Large intestine (tissue), 12 donors: ENCODE measurements around the gene MBTD1. TPM values are rescaled to one million over a fixed set of nuclear protein-coding genes. Genes with fewer than 3 reads are reported as not detected.
"Not testable (repeated sequence)": the region's sequence is repeated elsewhere in the genome, so short reads cannot be mapped to it uniquely, and the experiment has no call there.

Experiments
- DNase-seq, 2 donors: peaks; one replicate each; pipeline versions ENCODE4 v3.0.0 to v3.0.0-alpha.2; 2013
- H3K27ac ChIP-seq: one replicate; pipeline ENCODE4 v1.5.1; 2013; ENCODE audit warnings: low read length
- H3K27me3 ChIP-seq: 2 replicates; pipeline ENCODE4 v1.6.1; 2013; ENCODE audit warnings: low read length; ENCODE audit not compliant: control insufficient read depth, insufficient read depth
- H3K36me3 ChIP-seq: 2 replicates; pipeline ENCODE4 v1.6.1; 2013; ENCODE audit warnings: low read length; ENCODE audit not compliant: control insufficient read depth, insufficient read depth
- H3K4me1 ChIP-seq: one replicate; pipeline ENCODE4 v1.6.1; 2013; ENCODE audit warnings: low read length; ENCODE audit not compliant: control insufficient read depth, insufficient read depth
- H3K4me3 ChIP-seq: one replicate; pipeline ENCODE4 v1.5.1; 2013; ENCODE audit warnings: low read length
- H3K9me3 ChIP-seq: one replicate; pipeline ENCODE4 v1.6.1; 2013; ENCODE audit warnings: mild to moderate bottlenecking, low read depth, low read length, moderate library complexity; ENCODE audit not compliant: control insufficient read depth
- WGBS: methylation state at CpG from one replicate; pipeline ENCODE4 v1.1.5; 2013; ENCODE audit warnings: low lambda C conversion rate; ENCODE audit not compliant: insufficient coverage; 5-methylcytosine and 5-hydroxymethylcytosine counted together
- long read RNA-seq, 11 donors: transcript quantifications; one replicate each; lab custom pipeline, GENCODE V29; 2026
- polyA plus RNA-seq: library from polyadenylated mRNA; unstranded; fragments of 120-200 nt; gene quantifications from one replicate; pipeline ENCODE4 v1.2.1, GENCODE V29; 2013

The MBTD1 gene
- 28.0 TPM for polyA plus RNA-seq
- long read RNA-seq, donor 1 = 0 reads
- long read RNA-seq, donor 2, partial matches to known transcripts = 70 of 100 reads
- long read RNA-seq, donor 2, other reads (novel, unspliced or antisense) = 30 of 100 reads
- long read RNA-seq, donor 3 = 0 reads
- long read RNA-seq, donor 4 = 0 reads
- long read RNA-seq, donor 5 = 0 reads
- long read RNA-seq, donor 6, partial matches to known transcripts = 43 of 75 reads
- long read RNA-seq, donor 6, other reads (novel, unspliced or antisense) = 32 of 75 reads
- long read RNA-seq, donor 7 = 0 reads
- long read RNA-seq, donor 8, full-length matches to known transcripts = 1 of 1 reads
- long read RNA-seq, donor 8, partial matches to known transcripts = 0 of 1 reads
- long read RNA-seq, donor 8, other reads (novel, unspliced or antisense) = 0 of 1 reads
- long read RNA-seq, donor 9, partial matches to known transcripts = 25 of 46 reads
- long read RNA-seq, donor 9, other reads (novel, unspliced or antisense) = 21 of 46 reads
- long read RNA-seq, donor 10, partial matches to known transcripts = 39 of 68 reads
- long read RNA-seq, donor 10, other reads (novel, unspliced or antisense) = 29 of 68 reads
- long read RNA-seq, donor 11, partial matches to known transcripts = 12 of 30 reads
- long read RNA-seq, donor 11, other reads (novel, unspliced or antisense) = 18 of 30 reads

DNA sequence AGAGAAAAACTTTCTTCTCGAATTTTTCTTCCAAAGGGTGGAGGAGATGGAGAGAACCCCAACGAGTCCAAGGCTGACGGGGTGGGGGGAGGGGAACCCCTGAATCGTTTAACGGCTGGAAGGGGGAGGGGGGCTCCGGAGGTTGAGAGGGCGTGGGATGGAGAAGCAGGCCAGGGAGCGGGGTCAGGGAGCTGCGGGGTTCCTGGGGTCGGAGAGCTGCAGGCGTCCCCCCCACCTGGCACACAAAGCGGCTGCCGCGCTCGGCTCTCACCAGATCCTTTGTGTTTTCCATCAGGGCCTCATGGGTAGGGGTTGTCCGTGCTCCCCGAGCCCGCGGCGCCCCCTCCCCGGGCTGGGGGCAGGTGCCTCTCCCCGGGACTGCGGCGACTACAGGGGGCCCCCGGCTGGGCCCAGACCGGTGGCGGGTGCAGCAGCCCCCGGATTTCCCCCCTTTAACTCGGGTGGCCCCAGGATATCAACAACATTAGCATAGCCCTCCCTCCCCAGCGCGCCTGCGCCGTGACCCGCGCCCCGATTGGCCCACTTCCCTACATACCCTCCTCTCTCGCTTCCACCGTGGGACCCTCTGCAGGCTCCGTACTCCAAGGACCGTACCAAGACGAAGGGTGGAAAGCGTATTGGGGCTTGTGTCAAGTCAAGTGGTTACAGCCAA, at the start of gene MBTD1:
MBTD1 (minus strand) TSS at position 486 of the 673 bp plus-strand sequence. CDS start 34,888 bp downstream, outside the sequence.
- peaks cover 19% of the 10 kb centered on the region for H3K36me3 ChIP-seq
- DNase-seq = peak in 1 of 2 donors; percentile 97
- H3K4me1 ChIP-seq = peaks cover 13% of the 10 kb centered on the region
- H3K9me3 ChIP-seq = no peaks in the 10 kb centered on the region
- no peaks in the 10 kb centered on the region for H3K27me3 ChIP-seq
- H3K27ac ChIP-seq = peak within 1 kb of the TSS; percentile 100
- H3K4me3 ChIP-seq = peak within 1 kb of the TSS; percentile 92
- 0% methylated on average over 5 of the region's 42 CpGs for WGBS

DNA sequence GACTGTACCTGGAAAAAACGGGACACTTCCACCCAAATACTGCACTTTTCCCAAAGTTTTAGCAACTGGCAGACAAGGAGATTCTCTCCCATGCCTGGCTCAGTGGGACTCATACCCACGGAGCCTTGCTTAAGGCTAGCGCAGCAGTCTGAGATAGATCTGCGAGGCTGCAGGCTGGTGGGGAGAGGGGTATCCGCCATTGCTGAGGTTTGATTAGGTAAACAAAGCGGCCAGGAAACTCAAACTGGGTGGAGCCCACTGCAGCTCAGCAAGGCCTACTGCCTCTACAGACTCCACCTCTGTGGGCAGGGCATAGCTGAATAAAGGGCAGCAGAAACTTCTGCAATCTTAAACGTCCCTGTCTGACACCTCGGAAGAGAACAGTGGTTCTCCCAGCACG, 45.3 kb upstream of the MBTD1 start:
- no peak for DNase-seq
- peaks cover 2% of the 10 kb centered on the region for H3K36me3 ChIP-seq
- no peak overlapping the region for H3K27ac ChIP-seq
- H3K4me1 ChIP-seq = no peaks in the 10 kb centered on the region
- H3K9me3 ChIP-seq = no peaks in the 10 kb centered on the region
- WGBS = no CpG with 5 or more reads among the region's 9 CpGs
- H3K27me3 ChIP-seq = no peaks in the 10 kb centered on the region
- no peak overlapping the region for H3K4me3 ChIP-seq

GRCh38 chr17:51299859-51300258, 40.0 kb upstream of the MBTD1 start:
- H3K4me3 ChIP-seq = no peak overlapping the region
- no peaks in the 10 kb centered on the region for H3K9me3 ChIP-seq
- no peak overlapping the region for H3K27ac ChIP-seq
- no CpG with 5 or more reads among the region's 4 CpGs for WGBS
- no peaks in the 10 kb centered on the region for H3K4me1 ChIP-seq
- peaks cover 20% of the 10 kb centered on the region for H3K36me3 ChIP-seq
- DNase-seq = no peak
- H3K27me3 ChIP-seq = no peaks in the 10 kb centered on the region

DNA sequence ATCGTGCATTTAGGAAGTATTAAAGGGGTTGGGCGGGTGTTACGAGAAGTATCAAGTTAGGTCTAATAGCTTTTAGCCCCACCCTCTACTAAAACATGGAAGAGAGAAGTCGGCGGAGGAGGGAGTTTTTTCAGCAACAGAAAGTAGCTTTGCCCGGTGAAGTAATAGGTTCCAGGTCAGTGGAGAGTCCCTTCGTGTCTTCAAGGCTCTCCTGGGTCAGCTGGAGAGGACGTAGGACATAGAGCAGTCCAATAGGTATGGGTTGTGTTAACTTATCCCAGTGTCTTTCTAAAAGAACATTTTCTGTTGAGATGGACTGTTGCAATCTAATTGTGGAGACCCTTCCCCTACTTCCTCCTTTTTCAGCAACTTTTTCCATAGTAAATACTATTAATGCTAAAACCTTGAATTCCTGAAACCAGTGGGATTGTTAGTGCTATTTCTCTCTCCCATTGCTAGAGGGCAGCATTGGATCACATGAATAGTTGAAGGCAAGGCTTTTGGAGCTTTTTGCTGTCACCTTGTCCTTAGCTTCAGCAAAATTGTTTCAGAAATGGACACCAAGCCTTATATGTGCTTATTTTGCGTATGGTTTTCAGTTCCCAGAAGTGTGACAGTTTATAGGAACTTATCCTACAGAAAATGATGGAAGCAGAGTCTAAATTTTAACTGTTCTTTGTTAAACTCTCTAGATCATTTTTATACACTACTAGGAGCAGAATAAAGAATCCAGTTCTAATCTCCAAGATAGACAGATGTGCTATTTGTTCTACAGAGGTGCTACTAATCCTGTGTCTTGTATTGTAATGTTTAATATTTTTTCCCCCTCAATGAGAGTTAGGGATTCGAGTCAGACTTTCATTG, 38.9 kb upstream of the MBTD1 start:
- no CpG with 5 or more reads among the region's 10 CpGs for WGBS
- Histone ChIP-seq H3K4me1 (no peaks in the 10 kb centered on the region), H3K4me3 (no peak overlapping the region), H3K27ac (no peak overlapping the region), H3K9me3 (no peaks in the 10 kb centered on the region), H3K27me3 (no peaks in the 10 kb centered on the region), H3K36me3 (peaks cover 20% of the 10 kb centered on the region)
- peak in 1 of 2 donors; percentile 12 for DNase-seq

DNA sequence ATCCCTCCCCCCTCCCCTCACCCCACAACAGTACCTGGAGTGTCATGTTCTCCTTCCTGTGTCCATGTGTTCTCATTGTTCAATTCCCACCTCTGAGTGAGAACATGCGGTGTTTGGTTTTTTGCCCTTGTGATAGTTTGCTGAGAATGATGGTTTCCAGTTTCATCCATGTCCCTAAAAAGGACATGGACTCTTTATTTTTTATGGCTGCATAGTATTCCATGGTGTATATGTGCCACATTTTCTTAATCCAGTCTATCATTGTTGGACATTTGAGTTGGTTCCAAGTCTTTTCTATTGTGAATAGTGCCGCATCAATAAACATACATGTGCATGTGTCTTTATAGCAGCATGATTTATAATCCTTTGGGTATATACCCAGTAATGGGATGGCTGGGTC, 34.5 kb upstream of the MBTD1 start:
- not testable (repeated sequence) for DNase-seq, H3K27ac ChIP-seq, H3K4me1 ChIP-seq, H3K9me3 ChIP-seq, H3K4me3 ChIP-seq, H3K27me3 ChIP-seq
- WGBS = no CpG with 5 or more reads among the region's 2 CpGs
- H3K36me3 ChIP-seq = peaks cover 42% of the 10 kb centered on the region

- H3K4me3 ChIP-seq = no peak overlapping the region
- no peaks in the 10 kb centered on the region for H3K4me1 ChIP-seq
- H3K27me3 ChIP-seq = no peaks in the 10 kb centered on the region
- DNase-seq = no peak
- no peaks in the 10 kb centered on the region for H3K9me3 ChIP-seq
- WGBS = 56% methylated on average over 2 of the region's 2 CpGs
- no peak overlapping the region for H3K27ac ChIP-seq
- peaks cover 56% of the 10 kb centered on the region for H3K36me3 ChIP-seq
Measured at GRCh38 chr17:51289696-51290111, 29.9 kb upstream of the MBTD1 start.

- peaks cover 61% of the 10 kb centered on the region for H3K36me3 ChIP-seq
Measured at GRCh38 chr17:51287412-51287811, 27.6 kb upstream of the MBTD1 start.

DNA sequence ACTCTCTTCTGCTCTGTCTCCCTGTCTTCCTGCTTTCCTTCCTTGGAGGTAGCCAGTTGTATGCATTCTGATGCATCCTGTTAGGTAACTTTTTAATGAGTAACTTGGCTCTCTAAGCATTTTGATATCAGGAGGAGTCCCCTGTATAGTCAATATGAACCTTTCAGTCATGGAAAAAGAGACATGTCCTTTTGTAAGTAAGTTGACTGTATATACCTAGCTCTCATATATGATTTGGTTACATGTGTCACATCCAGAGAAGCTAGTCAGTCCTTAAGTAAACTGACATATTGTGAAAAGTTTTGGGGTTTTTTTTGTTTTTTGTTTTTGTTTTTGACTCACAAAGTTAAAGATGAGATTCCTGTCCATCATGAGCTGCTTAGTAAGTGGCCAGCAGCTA, 19.3 kb upstream of the MBTD1 start:
- Histone ChIP-seq H3K4me3 (no peak overlapping the region), H3K36me3 (peaks cover 70% of the 10 kb centered on the region), H3K27ac (no peak overlapping the region), H3K4me1 (no peaks in the 10 kb centered on the region), H3K27me3 (no peaks in the 10 kb centered on the region), H3K9me3 (no peaks in the 10 kb centered on the region)
- no peak for DNase-seq

More at GRCh38 chr17:51287412-51287811, 27.6 kb upstream of the MBTD1 start:
- DNase-seq = no peak
- H3K27ac ChIP-seq = no peak overlapping the region
- no peaks in the 10 kb centered on the region for H3K9me3 ChIP-seq
- no peaks in the 10 kb centered on the region for H3K27me3 ChIP-seq
- H3K4me1 ChIP-seq = no peaks in the 10 kb centered on the region
- no peak overlapping the region for H3K4me3 ChIP-seq
- WGBS = no CpG with 5 or more reads among the region's 1 CpG

DNA sequence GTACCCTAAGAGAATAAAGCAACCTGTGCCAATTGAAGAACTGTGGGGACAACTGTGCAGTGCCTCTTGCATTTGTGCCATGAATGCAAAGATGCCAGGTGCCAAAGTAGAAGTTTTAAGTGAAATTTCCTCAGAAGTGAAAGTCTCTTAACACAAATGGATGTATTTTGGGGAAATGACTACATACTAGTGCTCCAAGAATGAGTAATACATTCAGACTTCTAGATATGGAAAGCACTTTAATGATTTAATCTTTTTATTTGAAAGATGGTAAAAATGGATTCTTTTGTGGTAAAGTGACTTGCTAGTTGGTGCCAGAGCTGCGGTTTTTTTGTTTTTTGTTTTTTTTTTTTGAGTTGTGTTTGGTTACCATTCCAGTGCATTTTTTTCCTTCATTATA, 15.5 kb upstream of the MBTD1 start:
- DNase-seq = no peak
- H3K9me3 ChIP-seq = no peaks in the 10 kb centered on the region
- no peak overlapping the region for H3K27ac ChIP-seq
- H3K36me3 ChIP-seq = peaks cover 75% of the 10 kb centered on the region
- no CpG with 5 or more reads among the region's 1 CpG for WGBS
- no peak overlapping the region for H3K4me3 ChIP-seq
- H3K27me3 ChIP-seq = no peaks in the 10 kb centered on the region
- H3K4me1 ChIP-seq = no peaks in the 10 kb centered on the region

GRCh38 chr17:51272812-51273211, 13.0 kb upstream of the MBTD1 start:
- no CpG with 5 or more reads among the region's 1 CpG for WGBS
- H3K27ac ChIP-seq = no peak overlapping the region
- H3K9me3 ChIP-seq = no peaks in the 10 kb centered on the region
- H3K27me3 ChIP-seq = no peaks in the 10 kb centered on the region
- H3K4me3 ChIP-seq = no peak overlapping the region
- H3K4me1 ChIP-seq = no peaks in the 10 kb centered on the region
- no peak for DNase-seq
- peaks cover 71% of the 10 kb centered on the region for H3K36me3 ChIP-seq
